H9 (cell line): ENCODE data around the gene ZNF440. TPM values are rescaled to one million over a fixed set of nuclear protein-coding genes. Genes with fewer than 3 reads are reported as not detected.
"Not testable (repeated sequence)": the region's sequence is repeated elsewhere in the genome, so short reads cannot be mapped to it uniquely, and the experiment has no call there.

Source experiments
- DNase-seq: peaks from one replicate; pipeline ENCODE4 v3.0.0-alpha.2; 2017
- H2AFZ ChIP-seq: one replicate; pipeline ENCODE4 v1.6.1; 2013; ENCODE audit warnings: mild to moderate bottlenecking, low read length, control low read depth, moderate library complexity
- H2AK5ac ChIP-seq: 2 replicates; pipeline ENCODE4 v1.6.1; 2013; ENCODE audit warnings: low read length, control low read depth, mixed read lengths; ENCODE audit not compliant: insufficient read length
- H2BK120ac ChIP-seq: one replicate; pipeline ENCODE4 v1.6.1; 2013; ENCODE audit warnings: low read depth, mild to moderate bottlenecking, low read length, control low read depth, inconsistent platforms; ENCODE audit not compliant: poor library complexity, severe bottlenecking
- H2BK12ac ChIP-seq: 2 replicates; pipeline ENCODE4 v1.6.1; 2013; ENCODE audit warnings: low read length, control low read depth, mixed read lengths, low read depth; ENCODE audit not compliant: insufficient read length
- H2BK15ac ChIP-seq: 2 replicates; pipeline ENCODE4 v1.6.1; 2013; ENCODE audit warnings: low read depth, low read length, control low read depth
- H2BK20ac ChIP-seq: one replicate; pipeline ENCODE4 v1.6.1; 2013; ENCODE audit warnings: low read depth, mild to moderate bottlenecking, low read length, control low read depth, inconsistent platforms; ENCODE audit not compliant: poor library complexity, severe bottlenecking
- H2BK5ac ChIP-seq: 2 replicates; pipeline ENCODE4 v1.6.1; 2013; ENCODE audit warnings: low read length, control low read depth, mixed read lengths; ENCODE audit not compliant: insufficient read length
- H3K14ac ChIP-seq: 2 replicates; pipeline ENCODE4 v1.6.1; 2013; ENCODE audit warnings: low read length, control low read depth; ENCODE audit not compliant: insufficient read depth
- H3K18ac ChIP-seq: 2 replicates; pipeline ENCODE4 v1.6.1; 2013; ENCODE audit warnings: low read depth, mild to moderate bottlenecking, mixed read lengths, low read length, control low read depth; ENCODE audit not compliant: insufficient read length
- H3K23ac ChIP-seq: 2 replicates; pipeline ENCODE4 v1.6.1; 2013; ENCODE audit warnings: low read length, control low read depth, mixed read lengths, low read depth; ENCODE audit not compliant: insufficient read length
- H3K23me2 ChIP-seq: 2 replicates; pipeline ENCODE4 v1.6.1; 2013; ENCODE audit warnings: low read depth, mild to moderate bottlenecking, mixed read lengths, low read length, control low read depth; ENCODE audit not compliant: insufficient read length, poor library complexity, severe bottlenecking
- H3K27ac ChIP-seq: 2 replicates; pipeline ENCODE4 v1.5.1; 2013; ENCODE audit warnings: low read length, control low read depth, mixed read lengths, low read depth; ENCODE audit not compliant: insufficient read length
- H3K27me3 ChIP-seq: 2 replicates; pipeline ENCODE4 v1.6.1; 2013; ENCODE audit warnings: low read length, control low read depth, inconsistent platforms; ENCODE audit not compliant: insufficient read depth
- H3K4ac ChIP-seq: 2 replicates; pipeline ENCODE4 v1.6.1; 2013; ENCODE audit warnings: low read depth, mild to moderate bottlenecking, control low read depth, inconsistent platforms, low read length, moderate library complexity
- H3K4me1 ChIP-seq: 2 replicates; pipeline ENCODE4 v1.6.1; 2013; ENCODE audit warnings: low read length, control low read depth, inconsistent platforms; ENCODE audit not compliant: insufficient read depth
- H3K4me2 ChIP-seq: 2 replicates; pipeline ENCODE4 v1.6.1; 2013; ENCODE audit warnings: low read length, control low read depth, mixed read lengths; ENCODE audit not compliant: insufficient read length, insufficient read depth
- H3K56ac ChIP-seq: 2 replicates; pipeline ENCODE4 v1.6.1; 2013; ENCODE audit warnings: low read depth, mild to moderate bottlenecking, mixed read lengths, low read length, control low read depth; ENCODE audit not compliant: insufficient read length
- H3K79me1 ChIP-seq: 2 replicates; pipeline ENCODE4 v1.6.1; 2013; ENCODE audit warnings: low read depth, mild to moderate bottlenecking, moderate library complexity, low read length, control low read depth, inconsistent platforms; ENCODE audit not compliant: insufficient read depth, poor library complexity, severe bottlenecking
- H3K79me2 ChIP-seq: 2 replicates; pipeline ENCODE4 v1.6.1; 2013; ENCODE audit warnings: low read length, control low read depth, inconsistent platforms; ENCODE audit not compliant: insufficient read depth
- H3K9ac ChIP-seq: 2 replicates; pipeline ENCODE4 v1.6.1; 2013; ENCODE audit warnings: low read length, control low read depth, mixed read lengths; ENCODE audit not compliant: insufficient read length; ENCODE audit errors: extremely low read depth
- H3K9me3 ChIP-seq: one replicate; pipeline ENCODE4 v1.6.1; 2013; ENCODE audit warnings: low read depth, low read length, inconsistent platforms; ENCODE audit not compliant: control insufficient read depth
- H3T11ph ChIP-seq: one replicate; pipeline ENCODE4 v1.6.1; 2013; ENCODE audit warnings: mild to moderate bottlenecking, low read length, control low read depth, inconsistent platforms
- H4K20me1 ChIP-seq: one replicate; pipeline ENCODE4 v1.6.1; 2013; ENCODE audit not compliant: control insufficient read depth, insufficient read length, insufficient read depth
- H4K5ac ChIP-seq: 2 replicates; pipeline ENCODE4 v1.6.1; 2013; ENCODE audit warnings: low read depth, mild to moderate bottlenecking, mixed read lengths, low read length, control low read depth; ENCODE audit not compliant: insufficient read length
- H4K8ac ChIP-seq: replicated peaks from 2 replicates; pipeline ENCODE4 v1.6.1; 2013; ENCODE audit warnings: low read length, control low read depth, mixed read lengths, low read depth; ENCODE audit not compliant: insufficient read length
- H4K91ac ChIP-seq: 2 replicates; pipeline ENCODE4 v1.6.1; 2013; ENCODE audit warnings: low read depth, mild to moderate bottlenecking, moderate library complexity, mixed read lengths, low read length, control low read depth; ENCODE audit not compliant: insufficient read length
- H3K27ac Mint-ChIP-seq, 3 experiments: 2 replicates in 2 of 3; 3 replicates in 1 of 3; pipeline ENCODE4 v1.8.0; 2020 to 2021; ENCODE audit warnings: mixed read lengths in 3 of 3, mild to moderate bottlenecking in 1 of 3, moderate library complexity in 1 of 3
- H3K27me3 Mint-ChIP-seq: 2 replicates; pipeline ENCODE4 v1.8.0; 2021; ENCODE audit warnings: low read depth, mild to moderate bottlenecking, moderate library complexity, mixed read lengths
- H3K36me3 Mint-ChIP-seq, 3 experiments: 2 replicates in 2 of 3; 3 replicates in 1 of 3; pipeline ENCODE4 v1.8.0; 2020 to 2021; ENCODE audit warnings: low read depth in 3 of 3, mixed read lengths in 3 of 3; ENCODE audit not compliant: insufficient read depth in 1 of 3
- H3K4me1 Mint-ChIP-seq, 2 experiments: 2 replicates each; pipeline ENCODE4 v1.8.0; 2020; ENCODE audit warnings: mixed read lengths in 2 of 2
- H3K4me3 Mint-ChIP-seq, 2 experiments: 2 replicates in 1 of 2; 3 replicates in 1 of 2; pipeline ENCODE4 v1.8.0; 2020 to 2021; ENCODE audit warnings: mild to moderate bottlenecking in 2 of 2, mixed read lengths in 2 of 2, moderate library complexity in 1 of 2
- H3K9me3 Mint-ChIP-seq, 2 experiments: 2 replicates in 1 of 2; 3 replicates in 1 of 2; pipeline ENCODE4 v1.8.0; 2020; ENCODE audit warnings: mild to moderate bottlenecking in 2 of 2, mixed read lengths in 2 of 2, moderate library complexity in 1 of 2
- CTCF ChIP-seq: fragments of 200-600 bp; sonication (generic); conservative IDR thresholded peaks from 3 replicates; pipeline ENCODE4 v1.8.0; 2021; ENCODE audit warnings: antibody characterized with exemption, mild to moderate bottlenecking
- WGBS: extraction: QIAGEN DNeasy Blood & Tissue Kit; methylation state at CpG from one replicate; pipeline ENCODE4 v1.1.7; 2013; ENCODE audit warnings: missing lambda C conversion rate, low lambda C conversion rate, mixed read lengths; ENCODE audit not compliant: insufficient read length; ENCODE audit errors: extremely low coverage; 5-methylcytosine and 5-hydroxymethylcytosine counted together
- total RNA-seq: library from RNA; stranded (reverse); gene quantifications from 2 replicates; pipeline ENCODE4 v1.2.1, GENCODE V29; 2021

The ZNF440 gene
- total RNA-seq, 1 experiment from 2014 or later, result 4.1 TPM

- H2BK20ac ChIP-seq, result no peak overlapping the region
- no peak overlapping the region for H3K18ac ChIP-seq
- no peak overlapping the region for H3K27ac Mint-ChIP-seq
- H4K91ac ChIP-seq, result no peak overlapping the region
- H3K79me1 ChIP-seq, result no peaks in the 10 kb centered on the region
- H2BK5ac ChIP-seq, result no peak overlapping the region
- H3K4me2 ChIP-seq, result no peak overlapping the region
- no peak overlapping the region for H4K8ac ChIP-seq
- H3K4me1 Mint-ChIP-seq, result peaks cover 0 to 3% of the 10 kb centered on the region in 2 experiments; a peak in 1 of 4 replicates
- peaks cover 37% of the 10 kb centered on the region for H3K9me3 ChIP-seq
- H3T11ph ChIP-seq, result no peak overlapping the region
- H3K23ac ChIP-seq, result no peak overlapping the region
- no peak overlapping the region for H2AK5ac ChIP-seq
- peaks cover 2% of the 10 kb centered on the region for H3K27me3 Mint-ChIP-seq
- no peaks in the 10 kb centered on the region for H3K4me1 ChIP-seq
- no peak overlapping the region for H2BK15ac ChIP-seq
- H3K4me3 Mint-ChIP-seq, result no peak overlapping the region
- H3K4ac ChIP-seq, result no peak overlapping the region
- H3K23me2 ChIP-seq, result no peaks in the 10 kb centered on the region
- peaks cover 56 to 65% (median 60%) of the 10 kb centered on the region in 3 experiments for H3K36me3 Mint-ChIP-seq
- H3K27ac ChIP-seq, result no peak overlapping the region
- H4K20me1 ChIP-seq, result no peaks in the 10 kb centered on the region
- H2BK120ac ChIP-seq, result no peak overlapping the region
- no peak overlapping the region for H2BK12ac ChIP-seq
- H3K9me3 Mint-ChIP-seq, result peaks cover 66 to 83% of the 10 kb centered on the region in 2 experiments
- H3K79me2 ChIP-seq, result no peaks in the 10 kb centered on the region
- no peak overlapping the region for H4K5ac ChIP-seq
- no peak overlapping the region for H3K9ac ChIP-seq
- no peaks in the 10 kb centered on the region for H3K27me3 ChIP-seq
- no peak for TF ChIP-seq CTCF
- WGBS, result no CpG with 5 or more reads among the region's 2 CpGs
- DNase-seq, result no peak
- H3K14ac ChIP-seq, result no peak overlapping the region
- H2AFZ ChIP-seq, result no peak overlapping the region
- no peak overlapping the region for H3K56ac ChIP-seq
These were observed 19.5 kb downstream of the ZNF440 start for GRCh38 chr19:11833541-11833940.

GRCh38 chr19:11835626-11836066 lies 21.6 kb downstream of the ZNF440 start:
- H3K9me3 ChIP-seq, result peaks cover 40% of the 10 kb centered on the region

More at GRCh38 chr19:11835626-11836066, 21.6 kb downstream of the ZNF440 start:
- not testable (repeated sequence) for H3K4ac ChIP-seq, H3K9ac ChIP-seq, H3K14ac ChIP-seq, H3K27me3 ChIP-seq, H2BK20ac ChIP-seq, H3K23ac ChIP-seq, H3K56ac ChIP-seq, H3K4me2 ChIP-seq, H3T11ph ChIP-seq, H3K79me1 ChIP-seq, H3K18ac ChIP-seq, DNase-seq, H2BK12ac ChIP-seq, H3K27ac ChIP-seq, H3K27me3 Mint-ChIP-seq, H2AK5ac ChIP-seq, H3K27ac Mint-ChIP-seq, H4K91ac ChIP-seq, H2BK15ac ChIP-seq, H2BK5ac ChIP-seq, H4K5ac ChIP-seq, H3K4me3 Mint-ChIP-seq, H4K8ac ChIP-seq, H4K20me1 ChIP-seq, H3K79me2 ChIP-seq, H2AFZ ChIP-seq, H3K4me1 ChIP-seq, H3K4me1 Mint-ChIP-seq, H2BK120ac ChIP-seq, H3K23me2 ChIP-seq
- no CpG with 5 or more reads among the region's 2 CpGs for WGBS
- H3K36me3 Mint-ChIP-seq, result peaks cover 40 to 52% (median 48%) of the 10 kb centered on the region in 3 experiments
- peaks cover 63 to 87% of the 10 kb centered on the region in 2 experiments for H3K9me3 Mint-ChIP-seq
